ENCODE results near the gene CCDC146.
A peak's percentile ranks its signal among the peaks of the same experiment; 100 is the strongest.
"Not testable (repeated sequence)": the region's sequence is repeated elsewhere in the genome, so short reads cannot be mapped to it uniquely, and the experiment has no call there.

CCDC146 gene

DNA sequence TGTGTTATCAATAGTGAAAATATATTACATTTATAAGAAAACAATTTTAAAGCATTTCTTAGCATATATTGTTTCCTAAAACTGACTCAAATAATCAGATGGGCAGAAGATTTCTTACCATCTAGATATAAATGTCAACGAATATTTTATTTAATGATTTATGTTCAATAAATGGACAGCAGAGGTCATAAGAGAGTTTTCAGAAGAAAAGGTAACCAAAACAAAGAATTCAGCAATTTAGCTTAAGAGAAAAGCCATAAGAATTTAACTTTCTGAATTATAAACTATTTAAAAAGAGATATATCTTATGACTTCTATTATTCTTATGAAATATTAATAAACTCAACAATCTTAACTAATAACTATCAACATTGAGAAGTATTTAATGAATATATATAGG, 3.1 kb downstream of the CCDC146 start:
- peaks cover 31% of the 10 kb centered on the region for H3K4me1 ChIP-seq (ENCODE audit: low read length)
- H2AFZ ChIP-seq (ENCODE audit: low read depth, low read length); H3K9me3 ChIP-seq (ENCODE audit: insufficient read depth, low read length); H4K20me1 ChIP-seq (ENCODE audit: insufficient read depth, low read length); H3K27ac ChIP-seq (ENCODE audit: low read length); H3K36me3 ChIP-seq (replicated peaks; ENCODE audit: low read depth, low read length); H3K4me3 ChIP-seq (ENCODE audit: low read length); H3K27me3 ChIP-seq (ENCODE audit: low read depth, low read length); H3K79me2 ChIP-seq (ENCODE audit: low read length); H3K9ac ChIP-seq (ENCODE audit: low read length); H3K4me2 ChIP-seq (ENCODE audit: low read length): not testable (repeated sequence)
- TF ChIP-seq, protein P1, sequence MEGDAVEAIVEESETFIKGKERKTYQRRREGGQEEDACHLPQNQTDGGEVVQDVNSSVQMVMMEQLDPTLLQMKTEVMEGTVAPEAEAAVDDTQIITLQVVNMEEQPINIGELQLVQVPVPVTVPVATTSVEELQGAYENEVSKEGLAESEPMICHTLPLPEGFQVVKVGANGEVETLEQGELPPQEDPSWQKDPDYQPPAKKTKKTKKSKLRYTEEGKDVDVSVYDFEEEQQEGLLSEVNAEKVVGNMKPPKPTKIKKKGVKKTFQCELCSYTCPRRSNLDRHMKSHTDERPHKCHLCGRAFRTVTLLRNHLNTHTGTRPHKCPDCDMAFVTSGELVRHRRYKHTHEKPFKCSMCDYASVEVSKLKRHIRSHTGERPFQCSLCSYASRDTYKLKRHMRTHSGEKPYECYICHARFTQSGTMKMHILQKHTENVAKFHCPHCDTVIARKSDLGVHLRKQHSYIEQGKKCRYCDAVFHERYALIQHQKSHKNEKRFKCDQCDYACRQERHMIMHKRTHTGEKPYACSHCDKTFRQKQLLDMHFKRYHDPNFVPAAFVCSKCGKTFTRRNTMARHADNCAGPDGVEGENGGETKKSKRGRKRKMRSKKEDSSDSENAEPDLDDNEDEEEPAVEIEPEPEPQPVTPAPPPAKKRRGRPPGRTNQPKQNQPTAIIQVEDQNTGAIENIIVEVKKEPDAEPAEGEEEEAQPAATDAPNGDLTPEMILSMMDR (IDR thresholded peaks at IDR 0.05; ENCODE audit: low read depth, low read length), result peak; percentile 23; the same call in 1 of the 2 replicates

DNA sequence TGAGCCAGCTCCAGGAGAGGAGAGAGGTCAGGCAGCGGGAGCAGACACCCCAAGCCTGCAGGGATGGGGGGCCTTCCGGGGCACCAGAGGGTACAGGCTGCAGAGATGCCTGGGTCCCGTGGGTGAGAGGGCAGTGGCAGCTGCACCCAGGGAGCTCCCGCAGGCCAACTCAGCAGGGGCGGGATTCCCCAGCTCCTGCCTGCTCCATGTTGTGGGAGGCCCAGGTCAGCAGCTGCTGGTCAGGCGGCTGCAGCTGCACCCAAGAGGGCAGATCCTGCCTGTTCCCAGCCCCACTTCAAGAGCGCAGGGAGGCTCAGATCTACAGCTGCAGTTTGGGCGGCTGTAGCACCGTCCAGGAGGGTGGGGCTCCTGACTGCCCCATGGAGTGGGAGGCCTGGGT, 4.6 kb downstream of the CCDC146 start:
- not testable (repeated sequence) for H3K27me3 ChIP-seq (ENCODE audit: low read depth, low read length); H3K9me3 ChIP-seq (ENCODE audit: insufficient read depth, low read length); H3K27ac ChIP-seq (ENCODE audit: low read length); H3K36me3 ChIP-seq (replicated peaks; ENCODE audit: low read depth, low read length); H3K9ac ChIP-seq (ENCODE audit: low read length); H4K20me1 ChIP-seq (ENCODE audit: insufficient read depth, low read length); H2AFZ ChIP-seq (ENCODE audit: low read depth, low read length); H3K4me2 ChIP-seq (ENCODE audit: low read length); H3K79me2 ChIP-seq (ENCODE audit: low read length); H3K4me3 ChIP-seq (ENCODE audit: low read length)
- peaks cover 31% of the 10 kb centered on the region for H3K4me1 ChIP-seq (ENCODE audit: low read length)

DNA sequence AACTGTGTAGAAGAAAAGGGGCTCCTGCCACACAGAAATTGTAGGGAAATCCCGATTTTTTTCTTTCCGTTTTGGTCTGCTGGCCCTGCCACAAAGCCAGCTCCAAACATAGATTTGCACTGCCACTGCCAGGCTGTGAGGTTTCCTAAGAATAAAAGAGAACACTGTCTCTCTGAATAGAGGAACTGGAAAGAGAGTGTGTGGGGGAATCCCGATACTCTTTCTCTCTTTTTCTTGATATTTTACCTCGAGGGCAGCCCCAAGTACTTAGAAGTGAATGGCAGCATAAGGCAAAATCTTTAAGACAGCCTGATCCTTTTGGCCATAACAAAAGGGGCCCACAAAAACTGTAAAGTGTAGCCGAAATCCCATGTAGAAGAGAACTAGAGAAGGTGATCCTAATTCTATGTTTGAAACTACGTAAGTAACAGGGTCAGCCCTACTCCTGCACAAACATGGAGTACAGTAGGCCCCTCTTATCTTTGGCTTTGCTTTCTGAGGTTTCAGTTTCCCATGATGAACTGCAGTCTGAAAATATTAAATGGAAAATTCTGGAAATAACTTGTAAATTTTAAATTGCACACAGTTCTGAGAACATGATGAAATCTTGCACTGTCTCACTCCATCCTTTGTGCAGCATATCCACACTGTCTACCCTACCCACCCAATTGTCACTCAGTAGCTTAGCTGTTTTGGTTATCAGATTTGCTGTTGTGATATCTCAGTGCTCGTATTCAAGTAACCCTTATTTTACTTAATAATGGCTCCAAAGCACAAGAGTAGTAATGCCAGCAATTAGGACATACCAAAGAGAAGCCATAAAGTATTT, 6.4 kb downstream of the CCDC146 start:
- Histone ChIP-seq H3K27ac (ENCODE audit: low read length) (peak overlapping the region; percentile 35), H3K4me1 (ENCODE audit: low read length) (peaks cover 29% of the 10 kb centered on the region), H3K4me2 (ENCODE audit: low read length) (peak overlapping the region; percentile 26)
- H3K4me3 ChIP-seq (ENCODE audit: low read length); H3K27me3 ChIP-seq (ENCODE audit: low read depth, low read length); H3K9me3 ChIP-seq (ENCODE audit: insufficient read depth, low read length); H3K79me2 ChIP-seq (ENCODE audit: low read length); H2AFZ ChIP-seq (ENCODE audit: low read depth, low read length); H4K20me1 ChIP-seq (ENCODE audit: insufficient read depth, low read length); H3K9ac ChIP-seq (ENCODE audit: low read length); H3K36me3 ChIP-seq (replicated peaks; ENCODE audit: low read depth, low read length): not testable (repeated sequence)

DNA sequence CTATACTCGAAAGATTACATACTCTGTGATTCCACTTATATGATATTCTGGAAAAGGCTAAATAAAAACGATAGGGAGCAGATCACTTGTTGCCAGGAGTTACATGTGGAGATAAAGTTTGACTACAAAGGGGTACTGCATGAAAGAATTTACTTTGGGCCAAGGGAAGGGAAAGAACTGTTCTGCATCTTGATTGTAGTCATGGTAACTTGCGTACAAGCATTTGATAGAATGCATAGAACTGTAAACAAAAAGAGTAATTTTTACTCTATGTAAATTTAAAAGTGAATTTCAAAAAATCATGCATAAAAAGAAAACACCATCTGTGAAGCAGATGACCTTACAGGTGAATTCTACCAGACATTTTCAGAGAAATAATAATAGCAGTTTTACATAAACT, 9.4 kb downstream of the CCDC146 start:
- not testable (repeated sequence) for H3K36me3 ChIP-seq (replicated peaks; ENCODE audit: low read depth, low read length); H4K20me1 ChIP-seq (ENCODE audit: insufficient read depth, low read length); H3K4me3 ChIP-seq (ENCODE audit: low read length); H3K4me2 ChIP-seq (ENCODE audit: low read length); H3K27ac ChIP-seq (ENCODE audit: low read length); H2AFZ ChIP-seq (ENCODE audit: low read depth, low read length); H3K27me3 ChIP-seq (ENCODE audit: low read depth, low read length); H3K79me2 ChIP-seq (ENCODE audit: low read length); H3K9me3 ChIP-seq (ENCODE audit: insufficient read depth, low read length); H3K9ac ChIP-seq (ENCODE audit: low read length)
- H3K4me1 ChIP-seq (ENCODE audit: low read length), result peaks cover 22% of the 10 kb centered on the region

DNA sequence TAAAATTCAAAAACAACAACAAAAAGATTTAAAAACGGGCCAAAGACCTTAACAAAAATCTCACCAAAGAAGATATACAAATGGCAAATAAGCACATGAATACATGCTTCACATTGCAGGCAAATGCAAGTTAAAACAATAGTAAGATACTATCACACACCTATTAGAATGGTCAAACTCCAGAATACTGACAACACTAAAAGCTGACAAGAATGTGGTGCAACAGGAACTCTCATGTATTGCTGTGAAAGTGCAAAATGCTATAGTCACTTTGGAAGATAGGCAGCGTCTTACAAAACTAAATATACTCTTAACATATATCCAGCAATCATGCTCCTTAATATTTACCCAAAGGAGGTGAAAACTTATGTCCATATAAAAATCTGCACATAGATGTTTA, 16.3 kb downstream of the CCDC146 start:
- H3K9ac ChIP-seq (ENCODE audit: low read length); H3K4me3 ChIP-seq (ENCODE audit: low read length); H2AFZ ChIP-seq (ENCODE audit: low read depth, low read length); H3K79me2 ChIP-seq (ENCODE audit: low read length); H3K36me3 ChIP-seq (replicated peaks; ENCODE audit: low read depth, low read length); H3K9me3 ChIP-seq (ENCODE audit: insufficient read depth, low read length); H4K20me1 ChIP-seq (ENCODE audit: insufficient read depth, low read length); H3K4me2 ChIP-seq (ENCODE audit: low read length); H3K27ac ChIP-seq (ENCODE audit: low read length); H3K4me1 ChIP-seq (ENCODE audit: low read length); H3K27me3 ChIP-seq (ENCODE audit: low read depth, low read length): not testable (repeated sequence)

DNA sequence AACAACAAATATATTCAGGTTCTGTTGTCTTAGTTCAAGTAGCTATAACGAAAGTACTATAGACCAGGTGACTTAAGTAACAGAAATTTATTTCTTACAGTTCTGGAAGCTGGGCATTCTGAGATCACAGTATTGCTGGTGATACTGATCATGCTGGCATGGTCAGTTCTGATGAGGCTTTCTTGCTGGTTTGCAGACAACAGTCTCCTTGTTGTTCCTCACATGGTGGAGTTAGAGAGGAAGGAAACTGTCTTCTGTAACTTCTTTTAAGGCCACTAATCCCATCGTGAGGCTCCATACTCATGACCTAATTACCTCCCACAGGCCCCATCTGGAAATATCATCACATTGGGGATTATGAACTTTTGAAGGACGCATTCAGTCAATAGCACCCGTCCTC, 17.9 kb downstream of the CCDC146 start:
- H3K9ac ChIP-seq (ENCODE audit: low read length); H3K27me3 ChIP-seq (ENCODE audit: low read depth, low read length); H3K4me3 ChIP-seq (ENCODE audit: low read length); H4K20me1 ChIP-seq (ENCODE audit: insufficient read depth, low read length); H3K9me3 ChIP-seq (ENCODE audit: insufficient read depth, low read length); H3K4me1 ChIP-seq (ENCODE audit: low read length); H3K27ac ChIP-seq (ENCODE audit: low read length); H3K4me2 ChIP-seq (ENCODE audit: low read length); H3K36me3 ChIP-seq (replicated peaks; ENCODE audit: low read depth, low read length); H3K79me2 ChIP-seq (ENCODE audit: low read length); H2AFZ ChIP-seq (ENCODE audit: low read depth, low read length): not testable (repeated sequence)

DNA sequence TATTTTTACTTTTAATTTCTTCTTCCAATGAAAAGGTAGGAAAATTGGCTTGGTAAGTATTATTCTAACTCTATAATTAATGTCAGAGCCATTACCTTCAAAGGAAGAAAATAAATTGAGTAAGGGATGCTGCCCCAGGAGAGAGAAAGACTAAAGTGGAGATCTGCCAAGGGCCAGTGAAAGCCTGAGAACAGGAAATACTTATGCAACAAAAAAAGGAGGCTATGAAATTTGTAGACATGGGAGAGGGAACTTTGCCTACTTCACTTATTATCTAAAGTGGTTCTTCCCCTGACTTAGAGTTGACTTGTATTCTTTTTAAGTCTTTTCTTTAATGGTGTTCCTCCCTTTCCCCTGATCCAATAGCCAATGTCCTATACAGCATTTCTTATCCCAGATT, 29.8 kb downstream of the CCDC146 start:
- not testable (repeated sequence) for H3K79me2 ChIP-seq (ENCODE audit: low read length); H3K36me3 ChIP-seq (replicated peaks; ENCODE audit: low read depth, low read length); H3K9ac ChIP-seq (ENCODE audit: low read length); H3K9me3 ChIP-seq (ENCODE audit: insufficient read depth, low read length); H3K27ac ChIP-seq (ENCODE audit: low read length); H4K20me1 ChIP-seq (ENCODE audit: insufficient read depth, low read length); H2AFZ ChIP-seq (ENCODE audit: low read depth, low read length); H3K4me2 ChIP-seq (ENCODE audit: low read length); H3K27me3 ChIP-seq (ENCODE audit: low read depth, low read length); H3K4me3 ChIP-seq (ENCODE audit: low read length)
- H3K4me1 ChIP-seq (ENCODE audit: low read length), result peaks cover 19% of the 10 kb centered on the region

Data from OCI-LY3 (cell line).